Thyroid gland (tissue), 4 donors: ENCODE data around the gene PARVB. TPM values are rescaled to one million over a fixed set of nuclear protein-coding genes. Genes with fewer than 3 reads are reported as not detected.

ENCODE experiments used
- DNase-seq, 2 donors: peaks; one replicate each; pipeline ENCODE4 v3.0.0-alpha.2; 2019
- H3K27ac ChIP-seq, 3 donors: fragments of 200-600 bp; sonication (generic); 1 replicate in 2 of 3; 2 replicates in 1 of 3; pipeline ENCODE4 v1.5.1; 2016 to 2019; ENCODE audit warnings: mild to moderate bottlenecking in 1 of 3, moderate library complexity in 1 of 3
- H3K27me3 ChIP-seq: fragments of 200-600 bp; sonication (generic); one replicate; pipeline ENCODE4 v1.5.1; 2019
- H3K36me3 ChIP-seq, 2 donors: fragments of 200-600 bp; sonication (generic); one replicate each; pipeline ENCODE4 v1.5.1; 2016 to 2019
- H3K4me1 ChIP-seq, 2 donors: fragments of 200-600 bp; sonication (generic); one replicate each; pipeline ENCODE4 v1.5.1; 2017 to 2019
- H3K4me3 ChIP-seq, 3 donors: fragments of 200-600 bp; sonication (generic); replicated peaks in 1 of 3; 1 replicate in 2 of 3; 2 replicates in 1 of 3; pipeline ENCODE4 v1.5.1; 2016; ENCODE audit warnings: mild to moderate bottlenecking in 1 of 3
- H3K9me3 ChIP-seq: fragments of 200-600 bp; sonication (generic); one replicate; pipeline ENCODE4 v1.5.1; 2017
- CTCF ChIP-seq, 6 experiments: fragments of 200-600 bp in 3 of 6; fragments of 450-650 bp in 3 of 6; sonication (generic) in 3 of 6; IDR thresholded peaks; one replicate each; pipeline ENCODE4 v1.5.1; 2016 to 2019; ENCODE audit warnings: antibody characterized with exemption in 6 of 6, mild to moderate bottlenecking in 2 of 6, inconsistent platforms in 1 of 6, moderate library complexity in 1 of 6
- POLR2A ChIP-seq, 2 donors: fragments of 450-650 bp; IDR thresholded peaks; one replicate each; pipeline ENCODE4 v1.6.1; 2017; ENCODE audit warnings: antibody characterized with exemption in 2 of 2, mild to moderate bottlenecking in 2 of 2, moderate library complexity in 1 of 2
- WGBS, 2 donors: methylation state at CpG; one replicate each; pipeline ENCODE4 v1.1.5; 2017; 5-methylcytosine and 5-hydroxymethylcytosine counted together
- intact Hi-C: fragments of 100-400 bp; cut with DNase I; formaldehyde crosslinking; loops from one replicate; pipeline ENCODE4 v1.15.1; 2023
- total RNA-seq, 4 donors: library from RNA; depleted of rRNA; stranded (reverse); fragments of >200 nt; gene quantifications; one replicate each; pipeline ENCODE4 v1.2.3, GENCODE V29; 2016

PARVB gene
- total RNA-seq, 4 donors from 2014 or later = 6.7 to 34.9 (median 11.0) TPM

- Histone ChIP-seq H3K36me3 (no peaks in the 10 kb centered on the region), H3K27ac (no peak overlapping the region), H3K27me3 (no peaks in the 10 kb centered on the region), H3K4me3 (no peak overlapping the region), H3K4me1 (peaks cover 34 to 42% of the 10 kb centered on the region in 2 donors), H3K9me3 (no peaks in the 10 kb centered on the region)
- TF ChIP-seq CTCF (IDR thresholded peaks at IDR 0.05) = no peak
- no peak for TF ChIP-seq POLR2A (IDR thresholded peaks at IDR 0.05)
- 94 to 95% methylated on average over 11 of the region's 11 CpGs for WGBS, 2 donors
- no peak for DNase-seq
- intact Hi-C loops = loop anchor here (5.0 to 10.0 kb wide), 5 partner anchors 87 to 543 kb away; partner anchors contain the start of gene RTL6
Observed at GRCh38 chr22:44084044-44084772, 60.1 kb downstream of the PARVB start.

- TF ChIP-seq POLR2A (IDR thresholded peaks at IDR 0.05) (no peak), CTCF (IDR thresholded peaks at IDR 0.05) (peak in 4 of 6 experiments; percentile 44 to 61 (median 56))
- peaks cover 45 to 56% of the 10 kb centered on the region in 2 donors for H3K4me1 ChIP-seq
- H3K9me3 ChIP-seq = no peaks in the 10 kb centered on the region
- peak; percentile 90 for DNase-seq
- WGBS, 2 donors = 27 to 32% methylated on average over 11 of the region's 11 CpGs
- H3K36me3 ChIP-seq = no peaks in the 10 kb centered on the region
- no peaks in the 10 kb centered on the region for H3K27me3 ChIP-seq
- peak overlapping the region in 1 of 3 donors; percentile 36 for H3K27ac ChIP-seq
- intact Hi-C loops = loop anchor here (10.0 kb wide), 1 partner anchor 409 kb away; the partner anchor contains the start of gene RTL6
- no peak overlapping the region for H3K4me3 ChIP-seq
Observed at GRCh38 chr22:44085743-44086270, 61.7 kb downstream of the PARVB start.

GRCh38 chr22:44086271-44087088 lies 62.4 kb downstream of the PARVB start:
- Histone ChIP-seq H3K36me3 (no peaks in the 10 kb centered on the region), H3K9me3 (no peaks in the 10 kb centered on the region), H3K4me1 (peaks cover 41 to 57% of the 10 kb centered on the region in 2 donors), H3K4me3 (no peak overlapping the region), H3K27ac (peak overlapping the region in 1 of 3 donors; percentile 36), H3K27me3 (no peaks in the 10 kb centered on the region)
- peak; percentile 18 to 39 for DNase-seq
- TF ChIP-seq POLR2A (IDR thresholded peaks at IDR 0.05) (no peak), CTCF (IDR thresholded peaks at IDR 0.05) (no peak)
- 52 to 56% methylated on average over 17 of the region's 17 CpGs for WGBS, 2 donors
- intact Hi-C loops = loop anchor here (10.0 kb wide), 1 partner anchor 408 kb away; the partner anchor contains the start of gene RTL6

GRCh38 chr22:44087089-44087430 lies 63.0 kb downstream of the PARVB start:
- Histone ChIP-seq H3K4me3 (no peak overlapping the region), H3K27ac (peak overlapping the region in 1 of 3 donors; percentile 36), H3K4me1 (peaks cover 36 to 53% of the 10 kb centered on the region in 2 donors), H3K36me3 (no peaks in the 10 kb centered on the region), H3K27me3 (no peaks in the 10 kb centered on the region), H3K9me3 (no peaks in the 10 kb centered on the region)
- TF ChIP-seq POLR2A (IDR thresholded peaks at IDR 0.05) (no peak), CTCF (IDR thresholded peaks at IDR 0.05) (no peak)
- 95% methylated on average over 4 of the region's 4 CpGs for WGBS, 2 donors
- DNase-seq = no peak
- intact Hi-C loops = loop anchor here (10.0 kb wide), 1 partner anchor 408 kb away; the partner anchor contains the start of gene RTL6
